RPMI8226 (cell line): ENCODE data around the gene ABHD15.
A peak's percentile ranks its signal among the peaks of the same experiment; 100 is the strongest.

Experiments used
- DNase-seq: peaks from one replicate; pipeline ENCODE4 v3.0.0-alpha.2; 2015

The ABHD15 gene

GRCh38 chr17:29594519-29595090 lies 27.8 kb upstream of the ABHD15 start:
- DNase-seq = no peak

- peak; percentile 60 for DNase-seq
Measured at GRCh38 chr17:29593591-29594518, 27.0 kb upstream of the ABHD15 start.

- DNase-seq = peak; percentile 52
Measured at GRCh38 chr17:29592850-29593551, 26.2 kb upstream of the ABHD15 start, which contains the start of gene ANKRD13B. Gene ANKRD13B, plus strand, starts transcription at chr17:29593132. Its CDS starts 490 bp downstream, at chr17:29593622.

- DNase-seq = peak; percentile 86
Measured at GRCh38 chr17:29591737-29592608, 25.1 kb upstream of the ABHD15 start.

- peak; percentile 62 for DNase-seq
Measured at GRCh38 chr17:29591146-29591736, 24.4 kb upstream of the ABHD15 start.

GRCh38 chr17:29590411-29591145 lies 23.7 kb upstream of the ABHD15 start:
- DNase-seq = peak; percentile 58

GRCh38 chr17:29589524-29590410 lies 22.9 kb upstream of the ABHD15 start, which contains the start of gene GIT1:
Gene GIT1, minus strand, starts transcription at chr17:29589648. Its CDS starts 270 bp downstream, at chr17:29589378.
- peak; percentile 94 for DNase-seq

- DNase-seq = peak; percentile 58
Measured at GRCh38 chr17:29588562-29589411, 21.9 kb upstream of the ABHD15 start.

GRCh38 chr17:29588017-29588561 lies 21.3 kb upstream of the ABHD15 start:
- DNase-seq = no peak

- no peak for DNase-seq
Measured at GRCh38 chr17:29587591-29587990, 20.8 kb upstream of the ABHD15 start.

GRCh38 chr17:29586676-29587469 lies 20.0 kb upstream of the ABHD15 start:
- no peak for DNase-seq

GRCh38 chr17:29585080-29585751 lies 18.4 kb upstream of the ABHD15 start:
- DNase-seq = no peak

- no peak for DNase-seq
Measured at GRCh38 chr17:29584452-29585079, 17.7 kb upstream of the ABHD15 start.

- DNase-seq = no peak
Measured at GRCh38 chr17:29583324-29584248, 16.7 kb upstream of the ABHD15 start.

- no peak for DNase-seq
Measured at GRCh38 chr17:29582772-29583171, 15.9 kb upstream of the ABHD15 start.
